ENCODE data around the gene TAS1R2. TPM values are rescaled to one million over a fixed set of nuclear protein-coding genes. Genes with fewer than 3 reads are reported as not detected.
"Not testable (repeated sequence)": the region's sequence is repeated elsewhere in the genome, so short reads cannot be mapped to it uniquely, and the experiment has no call there.

TAS1R2 gene
- total and polyA plus RNA-seq, 9 donors: not detected

- intact Hi-C loops (cut with DNase I): no loop called here
- H3K36me3 ChIP-seq: no peaks in the 10 kb centered on the region
- no peak overlapping the region for H3K4me3 ChIP-seq
- no peak overlapping the region for H3K27ac ChIP-seq
- TF ChIP-seq POLR2A (IDR thresholded peaks at IDR 0.05): no peak
- TF ChIP-seq EP300 (IDR thresholded peaks at IDR 0.05): no peak
- TF ChIP-seq, protein P1, sequence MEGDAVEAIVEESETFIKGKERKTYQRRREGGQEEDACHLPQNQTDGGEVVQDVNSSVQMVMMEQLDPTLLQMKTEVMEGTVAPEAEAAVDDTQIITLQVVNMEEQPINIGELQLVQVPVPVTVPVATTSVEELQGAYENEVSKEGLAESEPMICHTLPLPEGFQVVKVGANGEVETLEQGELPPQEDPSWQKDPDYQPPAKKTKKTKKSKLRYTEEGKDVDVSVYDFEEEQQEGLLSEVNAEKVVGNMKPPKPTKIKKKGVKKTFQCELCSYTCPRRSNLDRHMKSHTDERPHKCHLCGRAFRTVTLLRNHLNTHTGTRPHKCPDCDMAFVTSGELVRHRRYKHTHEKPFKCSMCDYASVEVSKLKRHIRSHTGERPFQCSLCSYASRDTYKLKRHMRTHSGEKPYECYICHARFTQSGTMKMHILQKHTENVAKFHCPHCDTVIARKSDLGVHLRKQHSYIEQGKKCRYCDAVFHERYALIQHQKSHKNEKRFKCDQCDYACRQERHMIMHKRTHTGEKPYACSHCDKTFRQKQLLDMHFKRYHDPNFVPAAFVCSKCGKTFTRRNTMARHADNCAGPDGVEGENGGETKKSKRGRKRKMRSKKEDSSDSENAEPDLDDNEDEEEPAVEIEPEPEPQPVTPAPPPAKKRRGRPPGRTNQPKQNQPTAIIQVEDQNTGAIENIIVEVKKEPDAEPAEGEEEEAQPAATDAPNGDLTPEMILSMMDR (IDR thresholded peaks at IDR 0.05): no peak
- WGBS, 3 donors: 57 to 71% (median 59%) methylated on average over 5 of the region's 5 CpGs
- no peaks in the 10 kb centered on the region for H3K27me3 ChIP-seq
- H3K9me3 ChIP-seq: no peaks in the 10 kb centered on the region
- H3K4me1 ChIP-seq (ENCODE audit: insufficient read depth): no peaks in the 10 kb centered on the region
- no peak for DNase-seq
These were observed 22.8 kb downstream of the TAS1R2 start for GRCh38 chr1:18836654-18837053.

- H3K27ac ChIP-seq; H3K4me3 ChIP-seq; DNase-seq; H3K4me1 ChIP-seq (ENCODE audit: insufficient read depth); H3K9me3 ChIP-seq; H3K27me3 ChIP-seq; intact Hi-C loops (cut with DNase I); H3K36me3 ChIP-seq: not testable (repeated sequence)
- WGBS, 3 donors: 16 to 28% (median 25%) methylated on average over 1 of the region's 1 CpG
These were observed 27.1 kb downstream of the TAS1R2 start for GRCh38 chr1:18832319-18832718.

DNA sequence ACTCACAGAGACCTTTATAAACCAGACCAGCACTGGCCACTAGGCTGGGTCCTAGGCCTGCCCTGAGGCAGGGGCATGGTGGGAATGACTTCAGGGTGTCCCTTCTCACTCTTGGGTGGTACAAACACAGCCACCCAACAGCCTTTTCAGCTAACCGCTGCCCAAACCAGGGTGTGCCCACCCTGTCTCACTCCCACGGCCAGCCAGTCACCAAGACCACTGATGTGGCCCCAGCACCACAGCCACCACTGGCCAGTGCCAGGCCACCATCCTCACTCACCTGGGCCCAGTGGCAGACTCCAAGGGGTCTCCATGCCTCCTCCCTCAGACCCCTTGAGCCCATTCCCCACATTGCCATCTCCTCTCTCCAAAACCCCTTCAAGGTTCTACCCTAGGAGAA is 27.8 kb downstream of the TAS1R2 start:
- no peak for DNase-seq
- intact Hi-C loops (cut with DNase I): no loop called here
- H3K36me3 ChIP-seq: no peaks in the 10 kb centered on the region
- H3K9me3 ChIP-seq: no peaks in the 10 kb centered on the region
- H3K27ac ChIP-seq: no peak overlapping the region
- H3K4me3 ChIP-seq: no peak overlapping the region
- no peaks in the 10 kb centered on the region for H3K27me3 ChIP-seq
- no peaks in the 10 kb centered on the region for H3K4me1 ChIP-seq (ENCODE audit: insufficient read depth)
- WGBS, 3 donors: 90 to 100% (median 94%) methylated on average over 2 of the region's 2 CpGs
- no peak for TF ChIP-seq POLR2A (IDR thresholded peaks at IDR 0.05)
- TF ChIP-seq EP300 (IDR thresholded peaks at IDR 0.05): no peak
- TF ChIP-seq, protein P1 (IDR thresholded peaks at IDR 0.05): no peak

DNA sequence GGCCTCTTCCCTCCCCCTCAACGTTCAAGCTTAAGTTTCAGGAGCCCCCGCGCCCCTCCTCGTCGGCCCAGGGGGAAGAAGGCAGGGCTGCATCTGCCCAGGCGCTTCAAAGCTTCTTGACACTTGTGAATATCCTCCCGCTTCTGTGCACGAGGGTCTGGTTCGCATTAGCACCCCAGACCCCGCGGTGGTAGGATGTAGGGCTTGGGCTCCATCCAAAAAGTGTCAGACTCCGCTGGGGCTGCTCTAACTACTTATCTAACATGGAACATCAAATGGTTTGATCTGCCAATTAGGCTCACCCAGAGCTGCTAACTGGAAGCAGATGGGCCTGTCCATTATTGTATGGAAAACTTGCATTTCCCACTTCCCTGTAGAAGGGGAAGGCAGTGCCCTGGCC is 28.9 kb downstream of the TAS1R2 start:
- Histone ChIP-seq H3K27me3 (no peaks in the 10 kb centered on the region), H3K36me3 (no peaks in the 10 kb centered on the region), H3K27ac (no peak overlapping the region), H3K4me3 (no peak overlapping the region), H3K4me1 (ENCODE audit: insufficient read depth) (no peaks in the 10 kb centered on the region), H3K9me3 (no peaks in the 10 kb centered on the region)
- no peak for DNase-seq
- WGBS, 3 donors: 14 to 50% (median 19%) methylated on average over 12 of the region's 12 CpGs
- intact Hi-C loops (cut with DNase I): no loop called here
- no peak for TF ChIP-seq EP300 (IDR thresholded peaks at IDR 0.05)

DNA sequence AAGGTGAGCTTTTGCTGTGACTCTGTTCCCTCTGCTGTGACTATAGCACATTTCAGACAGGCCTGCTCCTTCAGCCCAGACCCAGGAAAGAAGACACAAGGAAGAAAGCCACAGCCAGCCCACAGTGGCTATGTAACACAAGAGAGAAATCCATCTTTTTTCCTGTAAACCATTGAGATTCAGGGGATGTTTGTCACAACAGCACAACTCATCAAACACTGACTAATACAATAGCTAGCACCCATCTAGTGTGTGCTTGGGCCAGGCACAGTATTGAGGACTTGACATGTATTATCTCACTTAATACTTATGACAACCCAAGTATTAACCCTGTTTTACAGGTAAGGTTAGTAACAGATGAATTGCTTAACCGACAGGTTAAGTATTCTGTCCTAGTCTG is 29.8 kb downstream of the TAS1R2 start:
- no peak overlapping the region for H3K27ac ChIP-seq
- H3K9me3 ChIP-seq: no peaks in the 10 kb centered on the region
- TF ChIP-seq, protein P1 (IDR thresholded peaks at IDR 0.05): no peak
- no peak for TF ChIP-seq EP300 (IDR thresholded peaks at IDR 0.05)
- no peak for TF ChIP-seq POLR2A (IDR thresholded peaks at IDR 0.05)
- no peak for DNase-seq
- no peak overlapping the region for H3K4me3 ChIP-seq
- no peaks in the 10 kb centered on the region for H3K36me3 ChIP-seq
- no peaks in the 10 kb centered on the region for H3K27me3 ChIP-seq
- intact Hi-C loops (cut with DNase I): no loop called here
- WGBS, 3 donors: 83 to 91% (median 88%) methylated on average over 1 of the region's 1 CpG
- H3K4me1 ChIP-seq (ENCODE audit: insufficient read depth): no peaks in the 10 kb centered on the region

DNA sequence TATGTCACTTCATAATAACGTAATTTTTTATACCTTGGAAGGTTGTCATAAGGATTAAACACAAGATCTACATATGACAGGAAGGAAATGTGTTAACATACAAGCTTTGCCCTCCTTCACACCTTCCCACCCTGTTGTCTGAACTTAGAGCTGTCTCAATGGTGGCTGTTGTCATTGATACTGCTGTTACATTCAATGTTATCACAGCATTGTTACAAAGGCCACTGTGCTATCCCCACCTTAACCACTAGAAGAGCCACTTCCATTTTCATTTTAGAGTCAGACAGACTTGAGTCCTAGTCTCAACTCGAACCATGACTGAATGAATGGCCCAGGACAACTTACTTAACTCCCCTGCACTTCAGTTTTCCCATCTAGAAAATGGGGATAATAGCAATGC is 31.2 kb downstream of the TAS1R2 start:
- no peaks in the 10 kb centered on the region for H3K27me3 ChIP-seq
- TF ChIP-seq EP300 (IDR thresholded peaks at IDR 0.05): no peak
- TF ChIP-seq POLR2A (IDR thresholded peaks at IDR 0.05): no peak
- TF ChIP-seq, protein P1 (IDR thresholded peaks at IDR 0.05): no peak
- 47 to 58% (median 54%) methylated on average over 2 of the region's 2 CpGs for WGBS, 3 donors
- no peaks in the 10 kb centered on the region for H3K9me3 ChIP-seq
- no peak for DNase-seq
- no peaks in the 10 kb centered on the region for H3K36me3 ChIP-seq
- no peak overlapping the region for H3K27ac ChIP-seq
- H3K4me3 ChIP-seq: no peak overlapping the region
- intact Hi-C loops (cut with DNase I): no loop called here
- no peaks in the 10 kb centered on the region for H3K4me1 ChIP-seq (ENCODE audit: insufficient read depth)
